A673 (cell line): ENCODE data around the gene TRIM10. TPM values are rescaled to one million over a fixed set of nuclear protein-coding genes. Genes with fewer than 3 reads are reported as not detected.

ENCODE experiments used
- BruUV-seq: library from RNA; stranded (reverse); fragments of 400-500 nt; replicated peaks from 2 replicates; lab custom pipeline; 2021; lab: Mats Ljungman, UMichigan
- CTCF ChIA-PET: fragments of 300-600 bp; sonication (Branson Sonifier 250); formaldehyde crosslinking; loops from one replicate; lab custom pipeline; 2022; ENCODE audit warnings: antibody characterized with exemption; lab: Charles Lee
- POLR2A ChIA-PET: fragments of 300-600 bp; sonication (Branson Sonifier 250); formaldehyde crosslinking; loops from one replicate; lab custom pipeline; 2022; ENCODE audit warnings: antibody characterized with exemption; ENCODE audit not compliant: low non-redundant PET; lab: Charles Lee
- DNase-seq: peaks from one replicate; pipeline ENCODE4 v3.0.0-alpha.2; 2015; ENCODE audit warnings: low spot score
- H3K27ac ChIP-seq: fragments of 200-600 bp; sonication (generic); 2 replicates; pipeline ENCODE4 v1.5.1; 2016; ENCODE audit warnings: mixed run types, low read depth, mild to moderate bottlenecking, mixed read lengths, antibody characterized with exemption, low read length; ENCODE audit not compliant: poor library complexity, severe bottlenecking
- H3K27me3 ChIP-seq: fragments of 200-600 bp; sonication (generic); replicated peaks from 2 replicates; pipeline ENCODE4 v1.6.1; 2017; ENCODE audit warnings: mixed run types, low read depth, mild to moderate bottlenecking, mixed read lengths, antibody characterized with exemption, low read length; ENCODE audit not compliant: insufficient read depth, poor library complexity
- H3K36me3 ChIP-seq: fragments of 200-600 bp; sonication (generic); 2 replicates; pipeline ENCODE4 v1.6.1; 2016; ENCODE audit warnings: mixed run types, mild to moderate bottlenecking, mixed read lengths, antibody characterized with exemption, low read length; ENCODE audit not compliant: insufficient read depth, poor library complexity, severe bottlenecking
- H3K4me1 ChIP-seq: fragments of 200-600 bp; sonication (generic); 2 replicates; pipeline ENCODE4 v1.6.1; 2017; ENCODE audit warnings: mixed run types, mild to moderate bottlenecking, mixed read lengths, antibody characterized with exemption, low read length; ENCODE audit not compliant: insufficient read depth, poor library complexity, severe bottlenecking
- H3K4me3 ChIP-seq: fragments of 200-600 bp; sonication (generic); 2 replicates; pipeline ENCODE4 v1.5.1; 2016; ENCODE audit warnings: low read depth, mixed run types, mild to moderate bottlenecking, mixed read lengths, low read length; ENCODE audit not compliant: poor library complexity, severe bottlenecking
- H3K9me3 ChIP-seq: fragments of 200-600 bp; sonication (generic); 2 replicates; pipeline ENCODE4 v1.6.1; 2016; ENCODE audit warnings: mixed run types, low read depth, mild to moderate bottlenecking, mixed read lengths, antibody characterized with exemption, low read length; ENCODE audit not compliant: poor library complexity, severe bottlenecking
- EZH2 ChIP-seq: fragments of 200-600 bp; sonication (generic); IDR thresholded peaks from 2 replicates; pipeline ENCODE4 v1.6.1; 2017; ENCODE audit warnings: borderline replicate concordance, low read depth, mild to moderate bottlenecking, mixed read lengths, antibody characterized with exemption, low read length; ENCODE audit not compliant: poor library complexity, severe bottlenecking
- intact Hi-C: fragments of 100-400 bp; cut with micrococcal nuclease; formaldehyde crosslinking; loops from one replicate; pipeline ENCODE4 v1.10.0; 2022; ENCODE audit not compliant: unreplicated experiment
- total RNA-seq: library from RNA; stranded (reverse); gene quantifications from 2 replicates; pipeline ENCODE4 v1.2.3, GENCODE V29; 2021
- TF ChIP-seq, protein P1 (sequence below): fragments of 300-800, 200-600 bp; sonication (generic); conservative IDR thresholded peaks from 2 replicates; pipeline ENCODE4 v1.5.1; 2017; ENCODE audit warnings: low read depth, mild to moderate bottlenecking, antibody characterized with exemption, low read length, moderate library complexity, mixed read lengths

The TRIM10 gene
- total RNA-seq, 1 experiment from 2014 or later: not detected

DNA sequence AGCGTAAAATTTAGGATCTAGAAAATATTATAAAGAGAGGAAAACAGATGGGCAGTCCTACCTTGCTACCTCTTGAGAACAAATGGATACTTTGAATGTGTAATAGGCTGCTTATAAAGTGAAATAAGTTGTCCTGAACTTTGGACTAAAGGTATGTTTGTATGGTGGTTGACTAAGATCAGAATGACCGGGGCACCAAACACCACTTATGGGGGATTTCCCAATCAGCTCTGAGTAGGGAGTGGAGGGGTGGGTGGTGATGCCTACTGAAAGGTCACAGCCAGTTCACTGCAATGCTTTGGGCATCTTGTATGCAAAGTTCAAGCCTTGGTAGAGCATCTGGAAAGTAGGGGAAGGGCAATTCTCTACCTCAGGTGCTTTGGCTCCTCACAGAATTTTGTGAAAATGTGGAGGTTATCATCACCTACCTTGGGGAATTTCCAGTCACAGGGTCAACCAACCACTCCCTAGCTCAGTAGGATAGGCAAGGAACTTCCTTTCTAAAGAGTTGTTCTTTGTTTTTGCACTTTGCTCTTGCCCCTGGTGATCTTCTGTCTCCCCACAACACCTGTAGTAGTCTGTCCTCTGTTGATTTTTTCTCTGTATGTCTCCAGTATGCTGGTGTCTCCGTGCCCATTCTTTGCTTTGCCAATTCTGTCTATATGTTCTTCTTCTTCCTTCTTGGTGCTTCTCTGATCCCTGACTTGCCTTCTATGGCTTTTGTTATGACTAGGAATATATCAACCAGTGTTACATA, 47.8 kb downstream of the TRIM10 start, which contains the start of gene TRIM31:
Gene TRIM31 (minus strand): TSS at position 88 of the 757 bp plus-strand sequence. CDS start 285 bp downstream, outside the sequence.
- intact Hi-C loops: no loop called here
- no peaks in the 10 kb centered on the region for H3K4me1 ChIP-seq
- BruUV-seq: no TSS peak
- H3K36me3 ChIP-seq: no peaks in the 10 kb centered on the region
- no peak for DNase-seq
- CTCF ChIA-PET: no interaction called here
- no peak for TF ChIP-seq EZH2
- TF ChIP-seq, protein P1, sequence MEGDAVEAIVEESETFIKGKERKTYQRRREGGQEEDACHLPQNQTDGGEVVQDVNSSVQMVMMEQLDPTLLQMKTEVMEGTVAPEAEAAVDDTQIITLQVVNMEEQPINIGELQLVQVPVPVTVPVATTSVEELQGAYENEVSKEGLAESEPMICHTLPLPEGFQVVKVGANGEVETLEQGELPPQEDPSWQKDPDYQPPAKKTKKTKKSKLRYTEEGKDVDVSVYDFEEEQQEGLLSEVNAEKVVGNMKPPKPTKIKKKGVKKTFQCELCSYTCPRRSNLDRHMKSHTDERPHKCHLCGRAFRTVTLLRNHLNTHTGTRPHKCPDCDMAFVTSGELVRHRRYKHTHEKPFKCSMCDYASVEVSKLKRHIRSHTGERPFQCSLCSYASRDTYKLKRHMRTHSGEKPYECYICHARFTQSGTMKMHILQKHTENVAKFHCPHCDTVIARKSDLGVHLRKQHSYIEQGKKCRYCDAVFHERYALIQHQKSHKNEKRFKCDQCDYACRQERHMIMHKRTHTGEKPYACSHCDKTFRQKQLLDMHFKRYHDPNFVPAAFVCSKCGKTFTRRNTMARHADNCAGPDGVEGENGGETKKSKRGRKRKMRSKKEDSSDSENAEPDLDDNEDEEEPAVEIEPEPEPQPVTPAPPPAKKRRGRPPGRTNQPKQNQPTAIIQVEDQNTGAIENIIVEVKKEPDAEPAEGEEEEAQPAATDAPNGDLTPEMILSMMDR: no peak
- H3K27me3 ChIP-seq: peaks cover 47% of the 10 kb centered on the region
- POLR2A ChIA-PET: no interaction called here
- no peaks in the 10 kb centered on the region for H3K9me3 ChIP-seq
- H3K27ac ChIP-seq: no peak within 1 kb of the TSS
- no peak within 1 kb of the TSS for H3K4me3 ChIP-seq

DNA sequence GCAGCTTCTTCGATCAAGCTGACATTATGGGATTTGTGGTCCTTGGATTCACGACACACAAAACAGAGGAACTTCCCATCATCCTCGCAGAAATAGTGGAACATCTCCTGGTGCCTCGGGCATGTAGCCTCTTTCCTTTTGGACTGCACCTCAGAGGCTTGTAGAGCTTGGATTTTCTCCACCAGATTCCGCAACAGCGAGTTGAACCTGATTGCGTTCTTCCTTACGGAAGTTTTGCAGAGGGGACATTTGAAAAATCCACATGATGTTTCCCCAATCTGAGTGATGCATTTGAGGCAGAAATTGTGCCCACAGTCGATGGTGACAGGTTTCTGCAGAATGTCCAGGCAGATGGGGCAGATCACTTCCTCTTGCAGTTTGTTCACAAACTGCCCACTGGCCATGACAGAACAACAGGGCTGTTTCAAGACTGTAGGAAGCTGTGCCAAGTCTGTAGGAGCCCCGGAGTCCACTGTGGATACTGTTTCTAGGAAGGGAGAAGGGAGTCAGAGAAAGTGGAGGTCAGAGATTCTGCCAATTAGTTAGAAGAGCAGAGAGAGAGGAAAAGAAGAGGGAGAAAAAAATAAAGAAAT, 48.5 kb downstream of the TRIM10 start:
- no peak for DNase-seq
- no TSS peak for BruUV-seq
- Histone ChIP-seq H3K27ac (no peak overlapping the region), H3K36me3 (no peaks in the 10 kb centered on the region), H3K27me3 (peaks cover 53% of the 10 kb centered on the region), H3K4me3 (no peak overlapping the region), H3K4me1 (no peaks in the 10 kb centered on the region), H3K9me3 (no peaks in the 10 kb centered on the region)
- CTCF ChIA-PET: interaction anchor here (1.2 kb wide), 1 partner anchor 9 kb away, joined by 4 read pairs; no protein-coding TSS in a partner anchor
- POLR2A ChIA-PET: interaction anchor here (0.5 kb wide), 1 partner anchor 288 kb away, joined by 5 read pairs; no protein-coding TSS in a partner anchor
- intact Hi-C loops: no loop called here
- no peak for TF ChIP-seq EZH2
- TF ChIP-seq, protein P1: no peak

DNA sequence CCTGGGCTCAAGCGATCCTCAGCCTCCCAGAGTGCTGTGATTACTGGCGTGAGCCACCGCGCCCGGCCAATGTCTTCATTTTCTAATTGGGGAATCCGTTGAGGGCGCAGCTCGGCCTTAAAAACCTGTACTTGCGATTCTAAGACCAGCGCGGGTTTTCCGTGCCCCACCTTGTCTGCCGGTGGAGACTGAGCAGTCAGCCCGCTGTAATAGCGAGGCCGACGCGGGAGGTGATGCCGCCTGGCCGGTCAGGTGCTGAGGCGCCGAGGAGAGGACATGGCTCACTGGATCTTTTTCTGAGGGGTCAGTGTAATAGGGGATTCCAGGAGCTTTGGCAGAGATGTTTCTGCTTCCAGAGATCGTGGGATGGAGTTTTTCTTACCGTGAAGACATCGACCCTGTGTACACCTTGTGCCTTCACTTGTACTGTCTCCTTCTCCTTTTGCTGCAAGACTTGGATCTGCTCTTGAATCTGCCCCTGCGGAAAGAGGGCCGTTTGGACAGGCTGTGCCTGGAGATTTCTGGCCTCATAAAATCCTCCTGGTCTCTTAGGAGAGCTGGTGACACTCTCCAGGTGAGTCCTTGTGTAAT, 49.6 kb downstream of the TRIM10 start:
- intact Hi-C loops: no loop called here
- Histone ChIP-seq H3K27ac (no peak overlapping the region), H3K27me3 (peaks cover 53% of the 10 kb centered on the region), H3K9me3 (no peaks in the 10 kb centered on the region), H3K4me3 (no peak overlapping the region), H3K36me3 (no peaks in the 10 kb centered on the region), H3K4me1 (no peaks in the 10 kb centered on the region)
- CTCF ChIA-PET: interaction anchor here (0.7 to 1.2 kb wide), 2 partner anchors 8 to 23 kb away, joined by 3 to 4 read pairs; no protein-coding TSS in a partner anchor
- no TSS peak for BruUV-seq
- TF ChIP-seq EZH2: peak; percentile 55
- TF ChIP-seq, protein P1: no peak
- POLR2A ChIA-PET: no interaction called here
- DNase-seq: no peak
